SK-MEL-5 (cell line): ENCODE results near the gene DNER. TPM values are rescaled to one million over a fixed set of nuclear protein-coding genes. Genes with fewer than 3 reads are reported as not detected.
A peak's percentile ranks its signal among the peaks of the same experiment; 100 is the strongest.

Experiments
- DNase-seq: peaks from one replicate; pipeline ENCODE4 v3.0.0-alpha.2; 2016; ENCODE audit warnings: low read depth, low spot score
- in situ Hi-C: cut with HindIII; loops from 2 replicates; pipeline ENCODE4 v1.10.0; 2016; ENCODE audit warnings: low sequenced_read_pairs, high pct_unique_total_duplicates, low pct_unique_long_range_greater_than_20kb
- total RNA-seq: library from RNA; depleted of rRNA; stranded (reverse); fragments of >200 nt; shearing (Covaris generic); gene quantifications from 2 replicates; pipeline ENCODE4 v1.2.3, GENCODE V29; 2014

The DNER gene
- total RNA-seq, 1 experiment from 2014 or later, result 34.3 TPM

GRCh38 chr2:229611360-229611759 lies 103.0 kb downstream of the DNER start:
- in situ Hi-C loops, result loop anchor here (25.0 kb wide), 1 partner anchor 101 kb away; the partner anchor contains the start of gene DNER
- no peak for DNase-seq

GRCh38 chr2:229610872-229611271 lies 103.5 kb downstream of the DNER start:
- in situ Hi-C loops, result loop anchor here (25.0 kb wide), 1 partner anchor 101 kb away; the partner anchor contains the start of gene DNER
- no peak for DNase-seq

GRCh38 chr2:229610333-229610732 lies 104.0 kb downstream of the DNER start:
- in situ Hi-C loops, result loop anchor here (25.0 kb wide), 1 partner anchor 102 kb away; the partner anchor contains the start of gene DNER
- DNase-seq, result peak; percentile 76

GRCh38 chr2:229601936-229602335 lies 112.4 kb downstream of the DNER start:
- in situ Hi-C loops, result loop anchor here (25.0 kb wide), 1 partner anchor 110 kb away; the partner anchor contains the start of gene DNER
- no peak for DNase-seq

GRCh38 chr2:229601396-229601795 lies 113.0 kb downstream of the DNER start:
- in situ Hi-C loops, result loop anchor here (25.0 kb wide), 1 partner anchor 111 kb away; the partner anchor contains the start of gene DNER
- DNase-seq, result no peak

GRCh38 chr2:229598227-229598626 lies 116.1 kb downstream of the DNER start:
- in situ Hi-C loops, result no loop called here
- no peak for DNase-seq

GRCh38 chr2:229596796-229597195 lies 117.6 kb downstream of the DNER start:
- in situ Hi-C loops, result no loop called here

GRCh38 chr2:229591611-229592010 lies 122.7 kb downstream of the DNER start:
- in situ Hi-C loops, result no loop called here

More at GRCh38 chr2:229596796-229597195, 117.6 kb downstream of the DNER start:
- DNase-seq, result no peak

GRCh38 chr2:229586746-229587705 lies 127.3 kb downstream of the DNER start:
- peak; percentile 86 for DNase-seq
- in situ Hi-C loops, result no loop called here

More at GRCh38 chr2:229591611-229592010, 122.7 kb downstream of the DNER start:
- no peak for DNase-seq

GRCh38 chr2:229586012-229586411 lies 128.3 kb downstream of the DNER start:
- DNase-seq, result no peak
- in situ Hi-C loops, result no loop called here

- DNase-seq, result no peak
- in situ Hi-C loops, result no loop called here
These were observed 132.2 kb downstream of the DNER start for GRCh38 chr2:229582151-229582550.

GRCh38 chr2:229578052-229578846 lies 136.1 kb downstream of the DNER start:
- in situ Hi-C loops, result no loop called here

GRCh38 chr2:229575569-229576315 lies 138.6 kb downstream of the DNER start:
- no peak for DNase-seq
- in situ Hi-C loops, result no loop called here

More at GRCh38 chr2:229578052-229578846, 136.1 kb downstream of the DNER start:
- peak; percentile 3 for DNase-seq

- DNase-seq, result no peak
- in situ Hi-C loops, result no loop called here
These were observed 141.7 kb downstream of the DNER start for GRCh38 chr2:229572507-229573271.

GRCh38 chr2:229571243-229571642 lies 143.1 kb downstream of the DNER start:
- no peak for DNase-seq
- in situ Hi-C loops, result no loop called here

GRCh38 chr2:229566370-229566769 lies 148.0 kb downstream of the DNER start:
- DNase-seq, result peak; percentile 8
- in situ Hi-C loops, result no loop called here
